GM18498 (cell line): Measurements from ENCODE around the gene NFE2L2.
"Not testable (repeated sequence)": the region's sequence is repeated elsewhere in the genome, so short reads cannot be mapped to it uniquely, and the experiment has no call there.

Source experiments
- ATAC-seq: cut with Tn5 transposase; IDR thresholded peaks from one replicate; pipeline ENCODE4 v1.9.1; 2021; ENCODE audit warnings: mild to moderate bottlenecking, moderate library complexity; ENCODE audit not compliant: unreplicated experiment

The NFE2L2 gene

GRCh38 chr2:177264693-177265587 lies at the start of gene NFE2L2:
Gene NFE2L2, minus strand, starts transcription at chr2:177264727. Its CDS starts 151 bp downstream, at chr2:177264576.
- peak; percentile 73 for ATAC-seq

GRCh38 chr2:177314194-177314593 lies 49.7 kb upstream of the NFE2L2 start:
- no peak for ATAC-seq

- ATAC-seq, result no peak
Observed at GRCh38 chr2:177313162-177313781, 48.7 kb upstream of the NFE2L2 start.

- no peak for ATAC-seq
Observed at GRCh38 chr2:177312562-177312961, 48.0 kb upstream of the NFE2L2 start.

GRCh38 chr2:177309672-177310309 lies 45.3 kb upstream of the NFE2L2 start:
- not testable (repeated sequence) for ATAC-seq

- no peak for ATAC-seq
Observed at GRCh38 chr2:177306550-177306949, 42.0 kb upstream of the NFE2L2 start.

GRCh38 chr2:177303939-177304338 lies 39.4 kb upstream of the NFE2L2 start:
- ATAC-seq, result no peak

GRCh38 chr2:177302552-177302951 lies 38.0 kb upstream of the NFE2L2 start:
- ATAC-seq, result no peak

- no peak for ATAC-seq
Observed at GRCh38 chr2:177298191-177298590, 33.7 kb upstream of the NFE2L2 start.

GRCh38 chr2:177296040-177296439 lies 31.5 kb upstream of the NFE2L2 start:
- peak; percentile 67 for ATAC-seq

- no peak for ATAC-seq
Observed at GRCh38 chr2:177295484-177295883, 31.0 kb upstream of the NFE2L2 start.

- no peak for ATAC-seq
Observed at GRCh38 chr2:177291701-177292100, 27.2 kb upstream of the NFE2L2 start.

GRCh38 chr2:177289824-177290628 lies 25.5 kb upstream of the NFE2L2 start:
- ATAC-seq, result peak; percentile 90

GRCh38 chr2:177287814-177288213 lies 23.3 kb upstream of the NFE2L2 start:
- ATAC-seq, result no peak

- ATAC-seq, result no peak
Observed at GRCh38 chr2:177285892-177286715, 21.6 kb upstream of the NFE2L2 start.

GRCh38 chr2:177284531-177284930 lies 20.0 kb upstream of the NFE2L2 start:
- ATAC-seq, result no peak

- ATAC-seq, result no peak
Observed at GRCh38 chr2:177283906-177284305, 19.4 kb upstream of the NFE2L2 start.

- ATAC-seq, result no peak
Observed at GRCh38 chr2:177282787-177283572, 18.5 kb upstream of the NFE2L2 start.

- peak; percentile 44 for ATAC-seq
Observed at GRCh38 chr2:177282181-177282641, 17.7 kb upstream of the NFE2L2 start.
